SK-N-SH treated with all-trans-retinoic acid at 6 μM for 48 hours (cell line): ENCODE results near the gene TMEM151B.

Experiments
- ATAC-seq: fragments of 200-7000 bp; cut with Tn5 transposase; 3 replicates; pipeline ENCODE4 v1.9.1; 2020; ENCODE audit warnings: mild to moderate bottlenecking, moderate library complexity
- ARNTL ChIP-seq: fragments of 450-650 bp; formaldehyde crosslinking; IDR thresholded peaks from 2 replicates; pipeline ENCODE4 v1.5.0; 2020; ENCODE audit warnings: low read depth, mild to moderate bottlenecking, moderate library complexity, borderline replicate concordance
- CSDC2 ChIP-seq: fragments of 250-450 bp; sonication (Bioruptor Pico); IDR thresholded peaks from 2 replicates; pipeline ENCODE4 v1.5.0; 2020; ENCODE audit warnings: mild to moderate bottlenecking, moderate library complexity
- ESRRG ChIP-seq: fragments of 250-450 bp; sonication (Bioruptor Pico); IDR thresholded peaks from 2 replicates; pipeline ENCODE4 v1.6.1; 2021; ENCODE audit warnings: mild to moderate bottlenecking
- ISL1 ChIP-seq: fragments of 250-450 bp; sonication (Bioruptor Pico); IDR thresholded peaks from 2 replicates; pipeline ENCODE4 v2.1.2; 2022; ENCODE audit warnings: mild to moderate bottlenecking, moderate library complexity
- OSR1 ChIP-seq: fragments of 250-450 bp; sonication (Bioruptor Pico); IDR thresholded peaks from 2 replicates; pipeline ENCODE4 v1.8.0; 2022; ENCODE audit warnings: moderate library complexity, mild to moderate bottlenecking, inconsistent platforms
- PATZ1 ChIP-seq: fragments of 250-450 bp; sonication (Bioruptor Pico); IDR thresholded peaks from 2 replicates; pipeline ENCODE4 v1.8.0; 2020; ENCODE audit warnings: mild to moderate bottlenecking, moderate library complexity, borderline replicate concordance
- POU6F1 ChIP-seq: fragments of 250-450 bp; sonication (Bioruptor Pico); IDR thresholded peaks from 2 replicates; pipeline ENCODE4 v1.8.0; 2021; ENCODE audit warnings: low read depth, mild to moderate bottlenecking, moderate library complexity, borderline replicate concordance
- RARB ChIP-seq: fragments of 250-450 bp; sonication (Bioruptor Pico); IDR thresholded peaks from 2 replicates; pipeline ENCODE4 v1.8.0; 2021; ENCODE audit warnings: mild to moderate bottlenecking, moderate library complexity
- SNAI2 ChIP-seq: fragments of 250-450 bp; sonication (Bioruptor Pico); IDR thresholded peaks from 2 replicates; pipeline ENCODE4 v1.5.0; 2020; ENCODE audit warnings: mild to moderate bottlenecking, moderate library complexity
- TCF4 ChIP-seq: fragments of 250-450 bp; sonication (Bioruptor Pico); IDR thresholded peaks from 2 replicates; pipeline ENCODE4 v1.8.0; 2021; ENCODE audit warnings: mild to moderate bottlenecking, moderate library complexity, borderline replicate concordance
- TOX ChIP-seq: fragments of 250-450 bp; sonication (Bioruptor Pico); IDR thresholded peaks from 2 replicates; pipeline ENCODE4 v1.8.0; 2021; ENCODE audit warnings: mild to moderate bottlenecking, moderate library complexity, borderline replicate concordance
- TSHZ2 ChIP-seq: fragments of 250-450 bp; sonication (Bioruptor Pico); IDR thresholded peaks from 2 replicates; pipeline ENCODE4 v1.5.0; 2020; ENCODE audit warnings: mild to moderate bottlenecking, moderate library complexity
- ZC3H10 ChIP-seq: fragments of 250-450 bp; sonication (Bioruptor Pico); IDR thresholded peaks from 2 replicates; pipeline ENCODE4 v1.5.1; 2021; ENCODE audit warnings: mild to moderate bottlenecking, moderate library complexity
- ZFP3 ChIP-seq: fragments of 250-450 bp; sonication (Bioruptor Pico); IDR thresholded peaks from 2 replicates; pipeline ENCODE4 v1.5.0; 2020; ENCODE audit warnings: mild to moderate bottlenecking, moderate library complexity
- ZFP30 ChIP-seq: fragments of 450-650 bp; formaldehyde crosslinking; IDR thresholded peaks from 2 replicates; pipeline ENCODE4 v1.5.0; 2022; ENCODE audit warnings: mild to moderate bottlenecking, moderate library complexity
- ZNF565 ChIP-seq: fragments of 450-650 bp; formaldehyde crosslinking; conservative IDR thresholded peaks from 2 replicates; pipeline ENCODE4 v1.5.0; 2020; ENCODE audit warnings: low read depth, mild to moderate bottlenecking, moderate library complexity
- ZNF70 ChIP-seq: fragments of 450-650 bp; formaldehyde crosslinking; IDR thresholded peaks from 2 replicates; pipeline ENCODE4 v1.5.0; 2020; ENCODE audit warnings: mild to moderate bottlenecking, moderate library complexity
- ZNF8 ChIP-seq: fragments of 450-650 bp; formaldehyde crosslinking; IDR thresholded peaks from 2 replicates; pipeline ENCODE4 v1.5.0; 2020; ENCODE audit warnings: mild to moderate bottlenecking, moderate library complexity
- TF ChIP-seq, protein P1 (sequence below): fragments of 250-450 bp; sonication (Bioruptor Pico); IDR thresholded peaks from 2 replicates; pipeline ENCODE4 v1.5.1; 2021; ENCODE audit warnings: mild to moderate bottlenecking, moderate library complexity

TMEM151B gene

GRCh38 chr6:44257753-44258324 lies 12.4 kb upstream of the TMEM151B start:
- ATAC-seq, result no peak
- no peak for TF ChIP-seq ZNF8 (CRISPR knock-in tag)
- no peak for TF ChIP-seq CSDC2 (CRISPR knock-in tag)
- TF ChIP-seq POU6F1 (CRISPR knock-in tag), result no peak
- no peak for TF ChIP-seq ZNF70 (CRISPR knock-in tag)

DNA sequence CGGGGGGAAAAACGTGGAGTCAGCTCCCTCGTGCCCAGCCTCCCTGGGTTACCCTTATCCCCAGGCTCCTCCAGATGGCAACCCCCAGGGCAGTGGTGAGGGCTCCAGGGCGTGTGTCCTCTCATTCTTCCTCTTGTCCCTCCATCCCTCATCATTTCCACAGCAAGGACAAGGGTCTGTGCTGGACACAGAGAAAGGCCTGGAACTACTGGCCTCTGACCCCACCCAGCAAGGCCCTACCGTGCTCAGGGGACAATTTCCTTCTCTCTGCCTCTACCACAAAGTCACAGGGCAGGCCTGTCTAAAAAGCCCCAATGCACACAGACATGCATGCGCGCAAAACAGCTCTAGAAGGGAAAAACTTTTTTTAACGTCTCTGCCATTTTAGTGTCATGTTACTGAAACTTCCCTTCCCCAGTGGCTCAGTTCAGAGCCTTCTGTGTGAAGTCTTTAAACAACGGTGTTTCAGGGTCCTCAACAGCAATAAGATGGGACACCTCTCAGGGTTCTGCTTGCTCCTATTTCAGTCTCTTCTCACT lies 11.9 kb upstream of the TMEM151B start:
- TF ChIP-seq ZNF8 (CRISPR knock-in tag) (no peak), PATZ1 (CRISPR knock-in tag) (no peak), SNAI2 (no peak), ESRRG (CRISPR knock-in tag) (no peak), OSR1 (CRISPR knock-in tag) (no peak), ZC3H10 (CRISPR knock-in tag) (no peak), TOX (no peak), ARNTL (CRISPR knock-in tag) (no peak), TSHZ2 (CRISPR knock-in tag) (no peak), ZFP30 (CRISPR knock-in tag) (no peak), ZNF565 (CRISPR knock-in tag) (no peak), ISL1 (no peak)
- TF ChIP-seq, protein P1, sequence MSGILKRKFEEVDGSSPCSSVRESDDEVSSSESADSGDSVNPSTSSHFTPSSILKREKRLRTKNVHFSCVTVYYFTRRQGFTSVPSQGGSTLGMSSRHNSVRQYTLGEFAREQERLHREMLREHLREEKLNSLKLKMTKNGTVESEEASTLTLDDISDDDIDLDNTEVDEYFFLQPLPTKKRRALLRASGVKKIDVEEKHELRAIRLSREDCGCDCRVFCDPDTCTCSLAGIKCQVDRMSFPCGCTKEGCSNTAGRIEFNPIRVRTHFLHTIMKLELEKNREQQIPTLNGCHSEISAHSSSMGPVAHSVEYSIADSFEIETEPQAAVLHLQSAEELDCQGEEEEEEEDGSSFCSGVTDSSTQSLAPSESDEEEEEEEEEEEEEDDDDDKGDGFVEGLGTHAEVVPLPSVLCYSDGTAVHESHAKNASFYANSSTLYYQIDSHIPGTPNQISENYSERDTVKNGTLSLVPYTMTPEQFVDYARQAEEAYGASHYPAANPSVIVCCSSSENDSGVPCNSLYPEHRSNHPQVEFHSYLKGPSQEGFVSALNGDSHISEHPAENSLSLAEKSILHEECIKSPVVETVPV (CRISPR knock-in tag), result no peak
- ATAC-seq, result no peak

DNA sequence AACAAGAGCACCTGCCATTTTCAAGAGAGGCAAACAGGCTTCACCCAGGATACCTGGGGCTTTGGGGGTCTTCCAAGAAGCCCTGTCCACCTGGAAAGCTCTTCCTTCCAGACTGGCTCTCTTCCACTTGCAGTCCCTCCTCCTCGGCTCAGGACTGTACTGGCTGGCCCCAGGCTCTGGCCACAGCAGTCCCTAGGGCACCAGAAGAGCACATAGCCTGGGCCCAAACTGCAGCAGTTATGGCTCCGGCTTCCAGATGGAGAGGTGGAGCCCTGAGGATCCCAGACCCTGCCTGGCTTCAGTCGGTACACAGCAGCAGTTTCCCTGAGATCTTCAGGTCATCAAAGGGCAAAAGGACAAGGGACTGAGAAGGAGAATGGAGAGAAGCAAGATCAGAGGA lies 11.3 kb upstream of the TMEM151B start:
- no peak for ATAC-seq
- TF ChIP-seq TCF4, result no peak
- TF ChIP-seq, protein P1 (CRISPR knock-in tag), result no peak
- no peak for TF ChIP-seq ESRRG (CRISPR knock-in tag)
- TF ChIP-seq ZFP3 (CRISPR knock-in tag), result no peak
- no peak for TF ChIP-seq RARB (CRISPR knock-in tag)
- TF ChIP-seq ZFP30 (CRISPR knock-in tag), result no peak
- TF ChIP-seq ZC3H10 (CRISPR knock-in tag), result no peak
- TF ChIP-seq PATZ1 (CRISPR knock-in tag), result no peak
